Endothelial cell of umbilical vein (primary cell): ENCODE data around the gene HNRNPL. TPM values are rescaled to one million over a fixed set of nuclear protein-coding genes. Genes with fewer than 3 reads are reported as not detected.

Source experiments
- BruUV-seq: library from RNA; stranded (reverse); fragments of 400-500 nt; replicated peaks from 2 replicates; lab custom pipeline; 2021; lab: Mats Ljungman, UMichigan
- CTCF ChIA-PET: fragments of 300-600, 350-600 bp; sonication (Branson Sonifier 250); formaldehyde crosslinking; loops from one replicate; lab custom pipeline; 2021; ENCODE audit warnings: antibody characterized with exemption, inconsistent platforms; lab: Charles Lee
- POLR2A ChIA-PET: fragments of 300-600, 350-600 bp; sonication (Branson Sonifier 250); formaldehyde crosslinking; loops from one replicate; lab custom pipeline; 2021; ENCODE audit warnings: antibody characterized with exemption, inconsistent platforms; lab: Charles Lee
- DNase-seq: peaks from one replicate; pipeline ENCODE4 v3.0.0-alpha.2; 2011; ENCODE audit warnings: low read depth, low spot score
- FAIRE-seq: peaks from 2 replicates; lab custom pipeline; 2011; peaks lifted over from hg19 to GRCh38; lab: Jason Lieb, UNC
- H2AFZ ChIP-seq: 2 replicates; pipeline ENCODE4 v1.6.0; 2012; ENCODE audit warnings: low read depth, low read length, control low read depth, inconsistent platforms
- H3K27ac ChIP-seq: 2 replicates; pipeline ENCODE4 v1.5.1; 2011; ENCODE audit warnings: low read depth, mild to moderate bottlenecking, control low read depth, low read length, moderate library complexity; ENCODE audit not compliant: insufficient read depth
- H3K27me3 ChIP-seq, 2 experiments: 2 replicates each; pipeline versions ENCODE4 v1.6.0 to v1.6.1; 2011; ENCODE audit warnings: low read length in 2 of 2, mixed read lengths in 1 of 2; ENCODE audit not compliant: control insufficient read depth in 2 of 2, insufficient read depth in 2 of 2
- H3K36me3 ChIP-seq, 2 experiments: 2 replicates in 1 of 2; 3 replicates in 1 of 2; pipeline ENCODE4 v1.5.1; 2011; ENCODE audit warnings: low read length in 2 of 2, mild to moderate bottlenecking in 1 of 2, moderate library complexity in 1 of 2; ENCODE audit not compliant: control insufficient read depth in 2 of 2, insufficient read depth in 2 of 2; ENCODE audit errors: extremely low read depth in 1 of 2
- H3K4me1 ChIP-seq: 3 replicates; pipeline ENCODE4 v1.5.1; 2011; ENCODE audit warnings: mild to moderate bottlenecking, low read length; ENCODE audit not compliant: control insufficient read depth, insufficient read depth; ENCODE audit errors: extremely low read depth
- H3K4me2 ChIP-seq: 2 replicates; pipeline ENCODE4 v1.6.1; 2011; ENCODE audit warnings: low read length, control low read depth, mixed read lengths; ENCODE audit not compliant: insufficient read depth
- H3K4me3 ChIP-seq, 3 experiments: fragments of 200-600 bp in 1 of 3; sonication (generic), shearing (Covaris generic) in 1 of 3; replicated peaks in 1 of 3; 2 replicates each; pipeline ENCODE4 v1.5.1; 2011 to 2016; ENCODE audit warnings: control low read depth in 3 of 3, low read length in 3 of 3, mild to moderate bottlenecking in 2 of 3, inconsistent platforms in 1 of 3, low read depth in 1 of 3, moderate library complexity in 1 of 3; ENCODE audit not compliant: insufficient read depth in 1 of 3
- H3K79me2 ChIP-seq: 2 replicates; pipeline ENCODE4 v1.6.0; 2012; ENCODE audit warnings: low read length, inconsistent platforms; ENCODE audit not compliant: control insufficient read depth, insufficient read depth
- H3K9ac ChIP-seq: replicated peaks from 2 replicates; pipeline ENCODE3; 2011; ENCODE audit warnings: low read length, control low read depth; ENCODE audit not compliant: insufficient read depth; ENCODE audit errors: extremely low read depth
- H3K9me1 ChIP-seq: replicated peaks from 3 replicates; pipeline ENCODE4 v1.6.0; 2011; ENCODE audit warnings: mild to moderate bottlenecking, low read length; ENCODE audit not compliant: control insufficient read depth, insufficient read depth; ENCODE audit errors: extremely low read depth
- H3K9me3 ChIP-seq: replicated peaks from 2 replicates; pipeline ENCODE4 v1.5.1; 2012; ENCODE audit warnings: low read length, inconsistent platforms; ENCODE audit not compliant: control insufficient read depth, insufficient read depth
- H4K20me1 ChIP-seq: replicated peaks from 2 replicates; pipeline ENCODE3; 2011; ENCODE audit warnings: mild to moderate bottlenecking, low read length; ENCODE audit not compliant: control insufficient read depth, insufficient read depth; ENCODE audit errors: extremely low read depth
- CTCF ChIP-seq, 2 donors: IDR thresholded peaks; 1 replicate in 1 of 2; 2 replicates in 1 of 2; pipeline ENCODE4 v1.5.1; 2011; ENCODE audit warnings: low read length in 2 of 2, mild to moderate bottlenecking in 2 of 2, moderate library complexity in 2 of 2, control low read depth in 1 of 2, inconsistent platforms in 1 of 2, low read depth in 1 of 2; ENCODE audit not compliant: insufficient read depth in 1 of 2; ENCODE audit errors: extremely low read depth in 1 of 2
- EZH2 ChIP-seq: IDR thresholded peaks from 2 replicates; pipeline ENCODE4 v1.6.1; 2012; ENCODE audit warnings: borderline replicate concordance, low read depth, mild to moderate bottlenecking, moderate library complexity, low read length, inconsistent platforms; ENCODE audit not compliant: severe bottlenecking
- GATA2 ChIP-seq: IDR thresholded peaks from 2 replicates; pipeline ENCODE4 v1.7.0; 2011; ENCODE audit warnings: low read depth, mild to moderate bottlenecking, moderate library complexity, mixed read lengths, low read length; ENCODE audit not compliant: insufficient read length, insufficient read depth
- JUN ChIP-seq: IDR thresholded peaks from 2 replicates; pipeline ENCODE4 v1.6.1; 2011; ENCODE audit warnings: borderline replicate concordance, low read depth; ENCODE audit not compliant: insufficient read length, insufficient read depth
- MYC ChIP-seq: IDR thresholded peaks from one replicate; pipeline ENCODE4 v1.6.1; 2011; ENCODE audit warnings: mild to moderate bottlenecking, low read depth, low read length
- POLR2A ChIP-seq: IDR thresholded peaks from 2 replicates; pipeline ENCODE4 v1.6.1; 2012; ENCODE audit warnings: low read depth, mild to moderate bottlenecking, control low read depth, low read length
- POLR2AphosphoS5 ChIP-seq: IDR thresholded peaks from 2 replicates; pipeline ENCODE4 v1.6.1; 2012; ENCODE audit warnings: low read depth, mild to moderate bottlenecking, control low read depth, low read length, moderate library complexity; ENCODE audit not compliant: insufficient read depth
- dilution Hi-C: fragments of 300-500 bp; cut with MboI; formaldehyde crosslinking; loops from one replicate; pipeline ENCODE4 v1.15.0; 2019; ENCODE audit warnings: low sequenced_read_pairs; ENCODE audit not compliant: extremely low pct_ligation_motif_present
- intact Hi-C: fragments of 100-400 bp; cut with micrococcal nuclease; formaldehyde crosslinking; loops from one replicate; pipeline ENCODE4 v1.10.0; 2022
- polyA plus RNA-seq, 4 experiments: library from polyadenylated mRNA; depleted of rRNA in 3 of 4; stranded (reverse) in 3 of 4; unstranded in 1 of 4; fragments of >200 nt; gene quantifications; 2 replicates each; pipeline versions ENCODE4 v1.2.1 to v1.2.3, GENCODE V29; 2011 to 2012; ENCODE audit warnings: missing spikeins in 1 of 4
- total RNA-seq: library from RNA; stranded (reverse); gene quantifications from 2 replicates; pipeline ENCODE4 v1.2.3, GENCODE V29; 2021
- TF ChIP-seq, protein P1 (sequence below): IDR thresholded peaks from 2 replicates; pipeline ENCODE4 v1.6.1; 2011; ENCODE audit not compliant: insufficient read depth, insufficient read length

Gene HNRNPL
- total and polyA plus RNA-seq, 2 donors (not counting 3 experiments of a cell fraction or from before 2014, with no cell fraction given), result 305 to 451 TPM

GRCh38 chr19:38803543-38803942 is 46.2 kb downstream of the HNRNPL start:
- FAIRE-seq (no peak), DNase-seq (no peak)
- H3K9me3 ChIP-seq, result no peaks in the 10 kb centered on the region
- H2AFZ ChIP-seq, result no peak overlapping the region
- dilution Hi-C loops (no loop called here), intact Hi-C loops (no loop called here)
- no TSS peak for BruUV-seq
- H3K4me3 ChIP-seq, result no peak overlapping the region
- no peaks in the 10 kb centered on the region for H3K36me3 ChIP-seq
- H4K20me1 ChIP-seq, result no peaks in the 10 kb centered on the region
- no peak overlapping the region for H3K9ac ChIP-seq
- H3K79me2 ChIP-seq, result no peaks in the 10 kb centered on the region
- no peaks in the 10 kb centered on the region for H3K27me3 ChIP-seq
- H3K4me2 ChIP-seq, result no peak overlapping the region
- H3K9me1 ChIP-seq, result no peaks in the 10 kb centered on the region
- H3K4me1 ChIP-seq, result peaks cover 8% of the 10 kb centered on the region
- POLR2A ChIA-PET, result no interaction called here
- CTCF ChIA-PET, result no interaction called here
- H3K27ac ChIP-seq, result no peak overlapping the region
- TF ChIP-seq JUN (no peak), GATA2 (no peak), POLR2A (no peak), POLR2AphosphoS5 (no peak), CTCF (IDR thresholded peaks at IDR 0.05; ENCODE audit: extremely low read depth in 1 of 2, insufficient read depth in 1 of 2, low read depth in 1 of 2, low read length in 2 of 2) (no peak), EZH2 (no peak), MYC (no peak)
- TF ChIP-seq, protein P1, sequence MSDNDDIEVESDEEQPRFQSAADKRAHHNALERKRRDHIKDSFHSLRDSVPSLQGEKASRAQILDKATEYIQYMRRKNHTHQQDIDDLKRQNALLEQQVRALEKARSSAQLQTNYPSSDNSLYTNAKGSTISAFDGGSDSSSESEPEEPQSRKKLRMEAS, result no peak
